CD4-positive, alpha-beta T cell treated with Interleukin-15 for 1 hour (primary cell): ENCODE measurements around the gene MRAP2.
"Not testable (repeated sequence)": the region's sequence is repeated elsewhere in the genome, so short reads cannot be mapped to it uniquely, and the experiment has no call there.

Source experiments
- DNase-seq: peaks from one replicate; pipeline ENCODE4 v3.0.0-alpha.2; 2020

Gene MRAP2

GRCh38 chr6:84078335-84078734, 44.8 kb downstream of the MRAP2 start:
- DNase-seq: no peak

DNA sequence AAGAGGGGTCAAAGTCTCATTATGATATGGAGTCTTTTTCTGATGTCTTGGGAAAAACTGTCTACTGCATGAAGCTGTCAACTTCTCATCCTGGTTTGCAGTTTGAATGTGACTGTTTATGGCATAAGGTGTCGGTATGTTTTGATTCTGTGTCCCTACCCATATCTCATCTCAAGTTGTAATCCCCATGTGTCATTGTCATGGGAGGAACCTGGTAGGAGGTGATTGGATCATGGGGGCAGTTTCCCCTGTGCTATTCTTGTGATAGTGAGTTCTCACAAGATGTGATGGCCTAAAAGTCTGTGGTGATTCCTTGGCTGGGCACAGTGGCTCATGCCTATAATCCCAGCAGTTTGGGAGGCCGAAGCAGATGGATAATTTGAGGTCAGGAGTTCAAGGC, 47.6 kb downstream of the MRAP2 start:
- DNase-seq: no peak

GRCh38 chr6:84082689-84083265, 49.2 kb downstream of the MRAP2 start:
- no peak for DNase-seq

- DNase-seq: not testable (repeated sequence)
Observed at GRCh38 chr6:84084705-84085104, 51.1 kb downstream of the MRAP2 start.

DNA sequence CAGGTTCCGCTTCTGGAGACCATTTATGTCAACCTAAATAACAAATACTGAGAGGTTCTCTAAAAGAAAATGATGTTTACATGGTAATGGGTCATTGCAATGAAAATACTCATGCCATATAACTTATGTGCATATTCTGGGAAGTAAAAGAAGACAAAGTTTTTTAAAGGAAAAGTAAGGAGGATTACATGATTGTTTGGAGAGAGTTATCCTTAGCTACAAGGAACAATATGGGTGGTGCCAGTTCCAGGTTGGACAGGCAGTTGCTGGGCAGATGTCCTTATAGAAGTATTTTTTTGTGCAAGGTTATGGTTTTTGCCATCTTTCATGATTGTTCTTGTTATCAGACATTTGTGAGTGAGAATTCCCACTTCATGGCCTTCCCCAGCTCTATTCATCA, 52.5 kb downstream of the MRAP2 start:
- no peak for DNase-seq

DNA sequence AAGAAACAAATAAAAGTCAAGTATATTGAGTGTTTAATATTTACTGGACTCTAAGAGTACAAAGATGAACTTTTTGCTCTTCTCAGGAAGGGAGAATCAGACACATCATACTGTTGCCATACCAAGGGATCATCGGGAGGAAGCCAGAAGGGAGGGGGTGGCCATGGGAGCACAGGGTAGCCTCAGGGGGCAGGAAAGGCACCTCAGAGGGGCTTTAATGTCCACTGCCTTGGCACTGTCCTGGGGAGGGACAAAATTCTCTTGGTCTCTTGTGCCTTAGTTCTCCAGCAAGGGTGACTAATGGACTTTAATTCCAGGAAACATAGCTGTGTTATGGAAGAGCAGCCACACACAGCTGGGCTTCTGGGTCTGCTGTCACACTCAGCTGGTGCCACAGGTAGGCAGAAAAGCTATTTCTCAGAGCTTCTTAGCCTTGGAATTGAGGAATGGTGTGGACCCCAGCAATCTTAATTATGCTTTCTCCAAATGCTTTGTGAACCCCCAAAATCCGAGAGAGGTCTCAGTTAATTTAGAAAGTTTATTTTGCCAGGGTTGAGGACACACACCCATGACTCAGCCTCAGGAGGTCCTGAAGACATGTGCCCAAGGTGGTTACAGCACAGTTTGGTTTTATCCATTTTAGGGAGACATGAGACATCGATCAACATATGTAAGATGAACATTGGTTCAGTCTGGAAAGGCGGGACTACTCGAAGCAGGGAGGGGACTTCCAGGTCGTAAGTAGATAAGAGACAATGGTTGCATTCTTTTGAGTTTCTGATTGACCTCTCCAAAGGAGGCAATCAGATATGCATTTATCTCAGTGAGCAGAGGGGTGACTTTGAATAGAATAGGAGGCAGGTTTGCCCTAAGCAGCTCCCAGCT, 53.2 kb downstream of the MRAP2 start:
- no peak for DNase-seq

- DNase-seq: no peak
Observed at GRCh38 chr6:84089081-84089480, 55.5 kb downstream of the MRAP2 start.

- no peak for DNase-seq
Observed at GRCh38 chr6:84089552-84089951, 56.0 kb downstream of the MRAP2 start.

GRCh38 chr6:84093441-84094435, 60.2 kb downstream of the MRAP2 start:
- no peak for DNase-seq

- no peak for DNase-seq
Observed at GRCh38 chr6:84095156-84095555, 61.6 kb downstream of the MRAP2 start.

- DNase-seq: no peak
Observed at GRCh38 chr6:84103029-84103428, 69.5 kb downstream of the MRAP2 start.

- DNase-seq: not testable (repeated sequence)
Observed at GRCh38 chr6:84105215-84105924, 71.8 kb downstream of the MRAP2 start.

DNA sequence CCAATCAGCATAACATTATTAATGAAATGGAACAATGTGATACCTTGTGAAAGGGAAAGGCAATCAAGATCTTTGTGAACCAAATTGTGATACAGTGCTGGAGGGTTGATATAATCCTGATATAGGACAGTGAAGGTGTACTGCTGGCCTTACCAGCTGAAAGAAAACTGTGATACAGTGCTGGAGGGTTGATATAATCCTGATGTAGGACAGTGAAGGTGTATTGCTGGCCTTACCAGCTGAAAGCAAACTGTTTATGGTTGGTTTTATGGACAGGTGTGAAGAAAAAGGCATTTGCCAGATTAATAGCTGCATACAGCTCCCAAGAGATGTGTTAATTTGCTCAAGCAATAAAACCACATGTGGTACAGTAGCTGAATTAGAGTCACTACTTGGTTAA, 73.9 kb downstream of the MRAP2 start:
- DNase-seq: no peak

- DNase-seq: not testable (repeated sequence)
Observed at GRCh38 chr6:84111351-84111750, 77.8 kb downstream of the MRAP2 start.

DNA sequence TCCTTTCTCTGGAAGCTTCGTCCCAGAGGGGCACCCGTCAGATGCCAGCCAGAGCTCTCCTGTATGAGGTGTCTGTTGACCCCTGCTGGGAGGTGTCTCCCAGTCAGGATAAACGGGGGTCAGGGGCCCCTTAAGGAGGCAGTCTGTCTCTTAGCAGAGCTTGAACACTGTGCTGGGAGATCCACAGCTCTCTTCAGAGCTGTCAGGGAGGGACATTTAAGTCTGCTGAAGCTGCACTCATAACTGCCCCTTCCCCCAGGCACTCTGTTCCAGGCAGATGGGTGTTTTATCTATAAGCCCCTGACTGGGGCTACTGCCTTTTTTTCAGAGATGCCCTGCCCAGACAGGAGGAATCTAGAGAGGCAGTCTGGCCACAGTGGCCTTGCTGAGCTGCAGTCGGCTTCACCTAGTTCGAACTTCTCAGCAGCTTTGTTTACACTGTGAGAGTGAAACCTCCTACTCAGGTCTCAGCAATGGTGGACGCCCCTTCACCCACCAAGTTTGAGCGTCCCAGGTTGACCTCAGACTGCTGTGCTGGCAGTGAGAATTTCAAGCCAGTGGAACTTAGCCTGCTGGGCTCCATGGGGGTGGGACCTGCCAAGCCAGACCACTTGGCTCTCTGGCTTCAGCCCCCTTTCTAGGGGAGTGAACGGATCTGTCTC, 81.5 kb downstream of the MRAP2 start:
- not testable (repeated sequence) for DNase-seq

DNA sequence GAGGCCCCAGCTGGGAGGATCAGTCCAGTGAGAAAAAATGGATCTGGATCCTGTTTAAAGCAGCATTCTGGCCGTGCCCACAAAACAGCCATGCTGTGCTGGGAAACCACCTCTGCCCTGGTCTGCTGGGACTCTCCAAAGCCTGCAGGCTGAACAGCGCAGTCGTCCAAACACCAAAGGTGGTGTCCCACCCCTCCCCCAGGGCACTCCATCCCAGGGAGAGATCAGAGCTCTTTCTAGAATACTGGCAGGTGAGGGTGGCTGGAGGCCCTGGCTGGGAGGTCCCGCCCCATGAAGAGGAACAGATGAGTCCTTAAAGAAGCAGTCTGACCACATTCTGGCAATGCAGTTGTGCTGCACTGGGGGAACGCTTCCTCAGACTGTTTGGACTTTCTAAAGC, 84.6 kb downstream of the MRAP2 start:
- DNase-seq: no peak

- no peak for DNase-seq
Observed at GRCh38 chr6:84119277-84119676, 85.7 kb downstream of the MRAP2 start.

- no peak for DNase-seq
Observed at GRCh38 chr6:84123186-84123585, 89.6 kb downstream of the MRAP2 start.

- not testable (repeated sequence) for DNase-seq
Observed at GRCh38 chr6:84129588-84129987, 96.0 kb downstream of the MRAP2 start.

GRCh38 chr6:84133385-84133784, 99.8 kb downstream of the MRAP2 start:
- not testable (repeated sequence) for DNase-seq

DNA sequence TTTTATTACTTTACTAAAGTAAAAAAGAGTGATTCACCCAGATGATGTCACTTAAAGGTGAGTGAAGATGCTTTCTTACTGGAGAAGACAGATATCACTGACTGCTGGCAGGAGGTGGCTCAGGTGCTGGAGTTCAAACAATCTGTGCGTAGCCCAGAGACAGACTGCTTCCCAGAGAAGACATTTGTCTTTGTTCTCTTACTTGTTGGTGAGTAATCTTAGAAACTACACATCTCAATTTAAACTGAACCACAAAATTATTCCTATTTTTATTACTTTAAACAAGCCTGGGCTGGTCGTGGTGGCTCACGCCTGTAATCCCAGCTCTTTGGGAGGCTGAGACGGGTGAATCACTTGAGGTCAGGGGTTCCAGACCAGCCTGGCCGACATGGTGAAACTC, 101.7 kb downstream of the MRAP2 start:
- DNase-seq: no peak
